Neural progenitor cell (in vitro differentiated cells): ENCODE data around the gene KXD1. TPM values are rescaled to one million over a fixed set of nuclear protein-coding genes. Genes with fewer than 3 reads are reported as not detected.

ENCODE experiments used
- DNase-seq: peaks from one replicate; pipeline ENCODE4 v3.0.0-alpha.2; 2016; ENCODE audit warnings: low spot score
- H2AFZ ChIP-seq: fragments of 200-600 bp; sonication (generic); replicated peaks from 2 replicates; pipeline ENCODE4 v1.6.1; 2016; ENCODE audit warnings: antibody characterized with exemption
- H3F3A ChIP-seq: fragments of 200-600 bp; sonication (generic); 2 replicates; pipeline ENCODE4 v1.6.1; 2016; ENCODE audit warnings: antibody characterized with exemption, low read depth
- H3K27ac ChIP-seq: fragments of 200-600 bp; sonication (generic); 2 replicates; pipeline ENCODE4 v1.5.1; 2016; ENCODE audit warnings: mild to moderate bottlenecking
- H3K27me3 ChIP-seq: fragments of 200-600 bp; sonication (generic); 2 replicates; pipeline ENCODE4 v1.6.1; 2016; ENCODE audit warnings: mild to moderate bottlenecking, moderate library complexity
- H3K36me3 ChIP-seq: fragments of 200-600 bp; sonication (generic); 2 replicates; pipeline ENCODE4 v1.5.1; 2016
- H3K4me1 ChIP-seq: fragments of 200-600 bp; sonication (generic); 2 replicates; pipeline ENCODE4 v1.6.1; 2016; ENCODE audit warnings: mixed run types
- H3K4me2 ChIP-seq: fragments of 200-600 bp; sonication (generic); 2 replicates; pipeline ENCODE4 v1.6.1; 2016
- H3K4me3 ChIP-seq: fragments of 200-600 bp; sonication (generic); 2 replicates; pipeline ENCODE4 v1.5.1; 2016
- H3K79me2 ChIP-seq: fragments of 200-600 bp; sonication (generic); 2 replicates; pipeline ENCODE4 v1.6.1; 2016; ENCODE audit warnings: low read depth
- H3K9ac ChIP-seq: fragments of 200-600 bp; sonication (generic); 2 replicates; pipeline ENCODE4 v1.6.1; 2016
- H3K9me3 ChIP-seq: fragments of 200-600 bp; sonication (generic); 2 replicates; pipeline ENCODE4 v1.5.1; 2016; ENCODE audit warnings: low read depth
- H4K20me1 ChIP-seq: fragments of 200-600 bp; sonication (generic); 2 replicates; pipeline ENCODE4 v1.6.1; 2016; ENCODE audit warnings: low read depth
- H3K27ac Mint-ChIP-seq: 3 replicates; pipeline ENCODE4 v1.8.0; 2021; ENCODE audit warnings: mixed read lengths
- H3K27me3 Mint-ChIP-seq: 2 replicates; pipeline ENCODE4 v1.8.0; 2022; ENCODE audit warnings: low read depth, mild to moderate bottlenecking, inconsistent platforms, moderate library complexity, mixed read lengths; ENCODE audit not compliant: insufficient read depth
- H3K36me3 Mint-ChIP-seq: 3 replicates; pipeline ENCODE4 v1.8.0; 2021; ENCODE audit warnings: mixed read lengths
- H3K4me1 Mint-ChIP-seq: 3 replicates; pipeline ENCODE4 v1.8.0; 2021; ENCODE audit warnings: mixed read lengths
- H3K4me3 Mint-ChIP-seq: 3 replicates; pipeline ENCODE4 v1.8.0; 2021; ENCODE audit warnings: mild to moderate bottlenecking, moderate library complexity, mixed read lengths
- H3K9me3 Mint-ChIP-seq: 3 replicates; pipeline ENCODE4 v1.8.0; 2020; ENCODE audit warnings: mixed read lengths
- EZH2 ChIP-seq: fragments of 200-600 bp; sonication (generic); IDR thresholded peaks from 2 replicates; pipeline ENCODE4 v1.6.1; 2017; ENCODE audit warnings: antibody characterized with exemption, mild to moderate bottlenecking, moderate library complexity
- EZH2phosphoT487 ChIP-seq: fragments of 200-600 bp; sonication (generic); IDR thresholded peaks from 2 replicates; pipeline ENCODE4 v1.6.1; 2017; ENCODE audit warnings: antibody characterized with exemption
- total RNA-seq: library from RNA; depleted of rRNA; stranded (reverse); fragments of >200 nt; gene quantifications from 2 replicates; pipeline ENCODE4 v1.2.3, GENCODE V29; 2015; ENCODE audit warnings: low replicate concordance
- TF ChIP-seq, protein P1 (sequence below): fragments of 200-600 bp; sonication (generic); IDR thresholded peaks from 2 replicates; pipeline ENCODE4 v1.5.1; 2017; ENCODE audit warnings: antibody characterized with exemption, mild to moderate bottlenecking

The KXD1 gene
- total RNA-seq, 1 donor from 2014 or later: 82.7 TPM

DNA sequence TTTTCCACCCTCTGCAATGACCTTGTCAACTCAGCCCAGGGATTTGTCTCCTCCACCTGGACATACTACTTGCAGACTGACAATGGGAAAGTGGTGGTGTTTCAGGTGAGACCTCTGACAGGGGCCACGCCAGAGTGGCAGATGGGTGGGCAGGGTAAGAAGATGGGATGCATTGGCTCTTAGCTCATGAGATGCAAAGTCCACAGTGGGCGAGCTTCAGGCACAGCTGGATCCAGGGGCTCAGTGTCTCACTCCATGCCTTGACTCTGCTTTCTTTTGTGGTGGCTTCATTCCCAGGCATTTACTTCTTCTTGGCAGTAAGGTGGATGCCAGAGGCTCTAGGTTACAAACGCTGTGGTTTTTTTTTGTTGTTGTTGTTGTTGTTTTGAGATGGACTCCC, 58.4 kb downstream of the KXD1 start:
- Histone ChIP-seq H3K36me3 (no peaks in the 10 kb centered on the region), H3K4me1 (peaks cover 26% of the 10 kb centered on the region), H3K4me2 (no peak overlapping the region), H4K20me1 (peaks cover 18% of the 10 kb centered on the region), H3K27me3 (peaks cover 67% of the 10 kb centered on the region), H3K9me3 (no peaks in the 10 kb centered on the region), H3K79me2 (no peaks in the 10 kb centered on the region), H3F3A (peaks cover 14% of the 10 kb centered on the region), H3K27ac (no peak overlapping the region), H3K4me3 (no peak overlapping the region), H3K9ac (no peak overlapping the region), H2AFZ (no peak overlapping the region)
- Mint-ChIP-seq H3K4me3 (no peak overlapping the region), H3K27ac (no peak overlapping the region), H3K9me3 (peaks cover 7% of the 10 kb centered on the region), H3K4me1 (peaks cover 14% of the 10 kb centered on the region), H3K27me3 (peaks cover 51% of the 10 kb centered on the region), H3K36me3 (peaks cover 5% of the 10 kb centered on the region)
- no peak for DNase-seq
- TF ChIP-seq, protein P1, sequence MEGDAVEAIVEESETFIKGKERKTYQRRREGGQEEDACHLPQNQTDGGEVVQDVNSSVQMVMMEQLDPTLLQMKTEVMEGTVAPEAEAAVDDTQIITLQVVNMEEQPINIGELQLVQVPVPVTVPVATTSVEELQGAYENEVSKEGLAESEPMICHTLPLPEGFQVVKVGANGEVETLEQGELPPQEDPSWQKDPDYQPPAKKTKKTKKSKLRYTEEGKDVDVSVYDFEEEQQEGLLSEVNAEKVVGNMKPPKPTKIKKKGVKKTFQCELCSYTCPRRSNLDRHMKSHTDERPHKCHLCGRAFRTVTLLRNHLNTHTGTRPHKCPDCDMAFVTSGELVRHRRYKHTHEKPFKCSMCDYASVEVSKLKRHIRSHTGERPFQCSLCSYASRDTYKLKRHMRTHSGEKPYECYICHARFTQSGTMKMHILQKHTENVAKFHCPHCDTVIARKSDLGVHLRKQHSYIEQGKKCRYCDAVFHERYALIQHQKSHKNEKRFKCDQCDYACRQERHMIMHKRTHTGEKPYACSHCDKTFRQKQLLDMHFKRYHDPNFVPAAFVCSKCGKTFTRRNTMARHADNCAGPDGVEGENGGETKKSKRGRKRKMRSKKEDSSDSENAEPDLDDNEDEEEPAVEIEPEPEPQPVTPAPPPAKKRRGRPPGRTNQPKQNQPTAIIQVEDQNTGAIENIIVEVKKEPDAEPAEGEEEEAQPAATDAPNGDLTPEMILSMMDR: no peak
- TF ChIP-seq EZH2phosphoT487: no peak
- TF ChIP-seq EZH2: no peak

DNA sequence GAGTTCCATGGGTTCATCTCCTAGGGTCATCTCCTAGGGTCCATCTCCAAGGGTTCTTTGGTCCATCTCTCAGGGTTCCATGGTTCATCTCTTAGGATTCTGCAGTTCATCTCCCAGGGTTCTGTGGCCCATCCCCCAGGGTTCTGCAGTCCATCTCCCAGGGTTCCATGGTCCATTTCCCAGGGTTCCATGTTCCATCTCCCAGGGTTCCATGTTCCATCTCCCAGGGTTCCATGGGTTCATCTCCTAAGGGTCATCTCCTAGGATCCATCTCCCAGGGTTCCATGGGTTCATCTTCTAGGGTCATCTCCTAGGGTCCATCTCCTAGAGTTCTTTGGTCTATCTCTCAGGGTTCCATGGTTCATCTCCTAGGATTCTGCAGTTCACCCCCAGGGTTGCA, 59.9 kb downstream of the KXD1 start:
- H3K36me3 ChIP-seq: no peaks in the 10 kb centered on the region

DNA sequence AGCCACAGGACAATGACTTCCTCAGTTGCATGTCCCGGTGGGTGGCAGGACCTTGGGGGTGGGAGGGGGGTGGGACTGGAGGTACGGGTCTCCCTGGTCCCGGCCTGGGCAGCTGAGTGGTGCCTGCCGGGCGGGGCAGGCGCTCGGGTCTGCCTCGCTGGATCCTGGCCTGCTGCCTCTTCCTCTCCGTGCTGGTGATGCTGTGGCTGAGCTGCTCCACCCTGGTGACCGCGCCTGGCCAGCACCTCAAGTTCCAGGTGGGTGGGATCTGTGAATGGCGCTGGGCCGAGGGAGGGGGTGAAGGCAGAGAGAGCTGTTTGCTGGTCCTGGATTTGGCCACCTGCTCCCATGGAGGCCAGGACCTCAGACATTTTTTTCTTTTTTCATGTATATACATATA, 60.6 kb downstream of the KXD1 start:
- H3K36me3 ChIP-seq: no peaks in the 10 kb centered on the region
- H3K79me2 ChIP-seq: no peaks in the 10 kb centered on the region
- no peak overlapping the region for H3K4me3 ChIP-seq
- TF ChIP-seq, protein P1: no peak
- no peak for TF ChIP-seq EZH2
- TF ChIP-seq EZH2phosphoT487: no peak
- no peaks in the 10 kb centered on the region for H3K9me3 ChIP-seq
- no peak overlapping the region for H3K9ac ChIP-seq
- Mint-ChIP-seq H3K36me3 (peaks cover 5% of the 10 kb centered on the region), H3K4me3 (no peak overlapping the region), H3K9me3 (peaks cover 5% of the 10 kb centered on the region), H3K27ac (no peak overlapping the region), H3K4me1 (peaks cover 6% of the 10 kb centered on the region), H3K27me3 (peaks cover 35% of the 10 kb centered on the region)
- H3F3A ChIP-seq: no peaks in the 10 kb centered on the region
- peaks cover 8% of the 10 kb centered on the region for H3K4me1 ChIP-seq
- peaks cover 53% of the 10 kb centered on the region for H3K27me3 ChIP-seq
- no peak overlapping the region for H3K4me2 ChIP-seq
- no peak overlapping the region for H3K27ac ChIP-seq
- peaks cover 7% of the 10 kb centered on the region for H4K20me1 ChIP-seq
- DNase-seq: no peak
- no peak overlapping the region for H2AFZ ChIP-seq

More for the DNA sequence above, 59.9 kb downstream of the KXD1 start:
- H3K4me2 ChIP-seq: no peak overlapping the region
- no peak overlapping the region for H3K27ac ChIP-seq
- no peaks in the 10 kb centered on the region for H3K79me2 ChIP-seq
- H3K4me3 Mint-ChIP-seq: no peak overlapping the region
- TF ChIP-seq EZH2phosphoT487 (no peak), EZH2 (no peak)
- TF ChIP-seq, protein P1: no peak
- H3K36me3 Mint-ChIP-seq: peaks cover 5% of the 10 kb centered on the region
- no peak for DNase-seq
- no peak overlapping the region for H3K4me3 ChIP-seq
- no peaks in the 10 kb centered on the region for H3F3A ChIP-seq
- peaks cover 56% of the 10 kb centered on the region for H3K27me3 ChIP-seq
- peaks cover 8% of the 10 kb centered on the region for H3K4me1 Mint-ChIP-seq
- H3K27ac Mint-ChIP-seq: peak overlapping the region; percentile 33
- peaks cover 39% of the 10 kb centered on the region for H3K27me3 Mint-ChIP-seq
- peaks cover 7% of the 10 kb centered on the region for H4K20me1 ChIP-seq
- peaks cover 5% of the 10 kb centered on the region for H3K9me3 Mint-ChIP-seq
- no peak overlapping the region for H2AFZ ChIP-seq
- no peak overlapping the region for H3K9ac ChIP-seq
- peaks cover 12% of the 10 kb centered on the region for H3K4me1 ChIP-seq
- no peaks in the 10 kb centered on the region for H3K9me3 ChIP-seq

Other genes with a start within 250 kb of the KXD1 start
- gene LSM4, start 234.8 kb upstream of the KXD1 start, total RNA-seq: 440 and 768 TPM in 2 replicates
- gene PGPEP1, start 217.3 kb upstream of the KXD1 start, total RNA-seq: 2.1 and 5.7 TPM in 2 replicates
- 0.19 and 2.5 TPM in 2 replicates for gene GDF15, start 171.7 kb upstream of the KXD1 start, total RNA-seq
- 0.03 TPM in 1 of 2 replicates, not detected in the other for gene LRRC25, start 160.2 kb upstream of the KXD1 start, total RNA-seq
- gene SSBP4, start 138.5 kb upstream of the KXD1 start, total RNA-seq: 21.1 and 50.5 TPM in 2 replicates
- 81.7 and 203 TPM in 2 replicates for gene ISYNA1, start 119.7 kb upstream of the KXD1 start, total RNA-seq
- gene ELL, start 35.8 kb upstream of the KXD1 start, total RNA-seq: 2.9 and 9.8 TPM in 2 replicates
- 115 and 418 TPM in 2 replicates for gene FKBP8, start 14.3 kb upstream of the KXD1 start, total RNA-seq
- 625 and 768 TPM in 2 replicates for gene UBA52, start 14.0 kb downstream of the KXD1 start, total RNA-seq
- gene REX1BD, start 30.9 kb downstream of the KXD1 start, total RNA-seq: 41.7 and 105 TPM in 2 replicates
- gene CRLF1, start 48.9 kb downstream of the KXD1 start, total RNA-seq: 0.84 TPM in 1 of 2 replicates, not detected in the other
- gene TMEM59L, start 55.0 kb downstream of the KXD1 start, total RNA-seq: 0.11 and 1.4 TPM in 2 replicates
- gene KLHL26, start 79.2 kb downstream of the KXD1 start, total RNA-seq: 5.8 and 7.1 TPM in 2 replicates
- gene CRTC1, start 125.8 kb downstream of the KXD1 start, total RNA-seq: 2.4 and 5.7 TPM in 2 replicates
- not detected in 2 replicates for gene COMP, start 233.4 kb downstream of the KXD1 start, total RNA-seq